HepG2 (cell line): Measurements from ENCODE around the gene FIBCD1.

Source experiments
- ARNTL ChIP-seq: sonication (generic); formaldehyde crosslinking; IDR thresholded peaks from 2 replicates; pipeline ENCODE4 v1.4.0; 2020; ENCODE audit warnings: mild to moderate bottlenecking, missing genetic modification reagents
- ATF1 ChIP-seq: IDR thresholded peaks from 2 replicates; pipeline ENCODE4 v1.6.1; 2016; ENCODE audit warnings: mild to moderate bottlenecking, control low read depth
- CHD2 ChIP-seq: IDR thresholded peaks from 2 replicates; pipeline ENCODE4 v1.6.1; 2011; ENCODE audit warnings: low read depth, low read length, improper control_type of control experiment
- KDM5A ChIP-seq: fragments of 200-600 bp; sonication (generic); IDR thresholded peaks from 2 replicates; pipeline ENCODE4 v1.7.0; 2018; ENCODE audit warnings: antibody characterized with exemption, mild to moderate bottlenecking, low read length, borderline replicate concordance
- SMYD3 ChIP-seq: sonication (generic); formaldehyde crosslinking; IDR thresholded peaks from 2 replicates; pipeline ENCODE4 v1.8.1; 2023; ENCODE audit warnings: mild to moderate bottlenecking, missing genetic modification reagents
- TCF7L2 ChIP-seq: IDR thresholded peaks from 2 replicates; pipeline ENCODE4 v1.6.1; 2011; ENCODE audit warnings: mild to moderate bottlenecking, low read depth, low read length, moderate library complexity
- ZNF546 ChIP-seq: sonication (generic); formaldehyde crosslinking; conservative IDR thresholded peaks from 2 replicates; pipeline ENCODE4 v1.8.1; 2023; ENCODE audit warnings: mild to moderate bottlenecking, missing genetic modification reagents
- ZNF549 ChIP-seq: sonication (generic); formaldehyde crosslinking; IDR thresholded peaks from 2 replicates; pipeline ENCODE4 v1.5.0; 2020; ENCODE audit warnings: missing genetic modification reagents
- TF ChIP-seq, protein P1 (sequence below), 2 experiments: sonication (generic) in 1 of 2; formaldehyde crosslinking in 1 of 2; IDR thresholded peaks; 2 replicates each; pipeline versions ENCODE4 v1.6.1 to v1.9.0; 2014 to 2022; ENCODE audit warnings: antibody characterized with exemption in 1 of 2, borderline replicate concordance in 1 of 2, inconsistent platforms in 1 of 2, low read depth in 1 of 2, missing genetic modification reagents in 1 of 2
- TF ChIP-seq, protein P2 (sequence below): sonication (generic); formaldehyde crosslinking; IDR thresholded peaks from 2 replicates; pipeline ENCODE4 v1.5.0; 2020; ENCODE audit warnings: mild to moderate bottlenecking, missing genetic modification reagents, moderate library complexity

DNA sequence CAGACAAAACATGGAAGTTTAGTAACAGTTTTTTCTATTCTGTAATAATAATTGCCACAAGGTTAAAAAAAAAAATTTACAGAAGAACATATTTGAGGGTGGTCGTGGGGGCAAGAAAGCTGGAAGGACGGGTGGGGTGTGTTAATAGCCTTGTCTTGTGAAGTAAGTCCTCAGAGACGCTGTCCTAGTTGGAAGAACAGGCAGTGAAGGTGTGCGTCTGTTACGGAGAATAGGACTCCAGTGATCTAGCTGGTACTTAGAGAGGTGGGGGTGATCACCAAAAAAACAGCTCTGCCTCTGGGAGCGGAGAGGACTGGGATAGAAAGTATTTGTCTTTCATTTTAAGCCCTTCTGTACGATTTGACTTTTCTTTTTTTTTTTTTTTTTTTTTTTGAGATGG is 86.2 kb downstream of the FIBCD1 start:
- no peak for TF ChIP-seq ATF1 (CRISPR knock-in tag)
- TF ChIP-seq ARNTL (CRISPR knock-in tag), result no peak
- TF ChIP-seq, protein P1, sequence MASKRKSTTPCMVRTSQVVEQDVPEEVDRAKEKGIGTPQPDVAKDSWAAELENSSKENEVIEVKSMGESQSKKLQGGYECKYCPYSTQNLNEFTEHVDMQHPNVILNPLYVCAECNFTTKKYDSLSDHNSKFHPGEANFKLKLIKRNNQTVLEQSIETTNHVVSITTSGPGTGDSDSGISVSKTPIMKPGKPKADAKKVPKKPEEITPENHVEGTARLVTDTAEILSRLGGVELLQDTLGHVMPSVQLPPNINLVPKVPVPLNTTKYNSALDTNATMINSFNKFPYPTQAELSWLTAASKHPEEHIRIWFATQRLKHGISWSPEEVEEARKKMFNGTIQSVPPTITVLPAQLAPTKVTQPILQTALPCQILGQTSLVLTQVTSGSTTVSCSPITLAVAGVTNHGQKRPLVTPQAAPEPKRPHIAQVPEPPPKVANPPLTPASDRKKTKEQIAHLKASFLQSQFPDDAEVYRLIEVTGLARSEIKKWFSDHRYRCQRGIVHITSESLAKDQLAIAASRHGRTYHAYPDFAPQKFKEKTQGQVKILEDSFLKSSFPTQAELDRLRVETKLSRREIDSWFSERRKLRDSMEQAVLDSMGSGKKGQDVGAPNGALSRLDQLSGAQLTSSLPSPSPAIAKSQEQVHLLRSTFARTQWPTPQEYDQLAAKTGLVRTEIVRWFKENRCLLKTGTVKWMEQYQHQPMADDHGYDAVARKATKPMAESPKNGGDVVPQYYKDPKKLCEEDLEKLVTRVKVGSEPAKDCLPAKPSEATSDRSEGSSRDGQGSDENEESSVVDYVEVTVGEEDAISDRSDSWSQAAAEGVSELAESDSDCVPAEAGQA (IDR thresholded peaks at IDR 0.05; ENCODE audit: low read depth), result no peak
- TF ChIP-seq, protein P1 (CRISPR knock-in tag; IDR thresholded peaks at IDR 0.05; ENCODE audit: borderline replicate concordance), result no peak
- TF ChIP-seq, protein P2, sequence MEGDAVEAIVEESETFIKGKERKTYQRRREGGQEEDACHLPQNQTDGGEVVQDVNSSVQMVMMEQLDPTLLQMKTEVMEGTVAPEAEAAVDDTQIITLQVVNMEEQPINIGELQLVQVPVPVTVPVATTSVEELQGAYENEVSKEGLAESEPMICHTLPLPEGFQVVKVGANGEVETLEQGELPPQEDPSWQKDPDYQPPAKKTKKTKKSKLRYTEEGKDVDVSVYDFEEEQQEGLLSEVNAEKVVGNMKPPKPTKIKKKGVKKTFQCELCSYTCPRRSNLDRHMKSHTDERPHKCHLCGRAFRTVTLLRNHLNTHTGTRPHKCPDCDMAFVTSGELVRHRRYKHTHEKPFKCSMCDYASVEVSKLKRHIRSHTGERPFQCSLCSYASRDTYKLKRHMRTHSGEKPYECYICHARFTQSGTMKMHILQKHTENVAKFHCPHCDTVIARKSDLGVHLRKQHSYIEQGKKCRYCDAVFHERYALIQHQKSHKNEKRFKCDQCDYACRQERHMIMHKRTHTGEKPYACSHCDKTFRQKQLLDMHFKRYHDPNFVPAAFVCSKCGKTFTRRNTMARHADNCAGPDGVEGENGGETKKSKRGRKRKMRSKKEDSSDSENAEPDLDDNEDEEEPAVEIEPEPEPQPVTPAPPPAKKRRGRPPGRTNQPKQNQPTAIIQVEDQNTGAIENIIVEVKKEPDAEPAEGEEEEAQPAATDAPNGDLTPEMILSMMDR, result no peak
- no peak for TF ChIP-seq CHD2
- TF ChIP-seq KDM5A, result no peak
- TF ChIP-seq TCF7L2, result no peak
- TF ChIP-seq ZNF546 (CRISPR knock-in tag), result no peak
- no peak for TF ChIP-seq ZNF549 (CRISPR knock-in tag)
- TF ChIP-seq SMYD3 (CRISPR knock-in tag), result no peak
